GM12892 (cell line): Measurements from ENCODE around the gene DIDO1.

Source experiments
- POLR2A ChIP-seq: IDR thresholded peaks from 2 replicates; pipeline ENCODE4 v1.6.1; 2011; ENCODE audit warnings: low read depth, low read length, control low read depth
- POLR2AphosphoS5 ChIP-seq: IDR thresholded peaks from 2 replicates; pipeline ENCODE4 v1.6.1; 2011; ENCODE audit warnings: low read depth, low read length, control low read depth

DNA sequence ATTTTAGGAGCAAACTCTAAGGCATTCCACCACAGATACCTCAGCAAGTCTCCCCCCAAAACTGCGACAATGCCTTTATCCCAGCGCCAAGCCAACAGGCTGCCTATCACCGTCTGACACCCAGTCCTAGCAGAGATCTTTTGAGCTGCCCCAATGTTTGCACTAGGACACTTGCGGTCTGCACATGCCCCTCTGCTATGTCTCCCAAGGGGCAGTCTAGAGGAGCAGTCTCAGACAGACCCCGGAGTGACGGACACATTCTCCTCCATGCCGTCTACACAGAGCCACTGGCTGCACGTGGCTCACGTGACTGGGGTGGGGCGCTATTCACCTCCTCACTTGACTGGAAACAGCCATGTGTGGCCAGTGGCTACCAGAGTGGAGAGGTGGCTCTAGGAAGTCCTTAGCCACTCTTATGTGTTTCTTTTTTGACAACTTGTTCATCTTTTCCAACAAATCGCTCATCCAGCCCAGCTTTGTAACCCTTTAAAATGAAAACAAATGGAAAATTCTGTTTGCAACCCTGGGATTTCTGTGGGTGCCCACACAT lies 16.0 kb downstream of the DIDO1 start:
- peak; percentile 45; the same call in 1 of the 2 replicates for TF ChIP-seq POLR2AphosphoS5
- peak; percentile 52 for TF ChIP-seq POLR2A
